GM12873 (cell line): Measurements from ENCODE around the gene TMEM231.

Experiments used
- TF ChIP-seq, protein P1 (sequence below): IDR thresholded peaks from 2 replicates; pipeline ENCODE4 v1.5.1; 2012; ENCODE audit warnings: low read depth, mild to moderate bottlenecking, moderate library complexity, low read length, control low read depth; ENCODE audit not compliant: insufficient read depth; ENCODE audit errors: missing control alignments

TMEM231 gene, protein sequence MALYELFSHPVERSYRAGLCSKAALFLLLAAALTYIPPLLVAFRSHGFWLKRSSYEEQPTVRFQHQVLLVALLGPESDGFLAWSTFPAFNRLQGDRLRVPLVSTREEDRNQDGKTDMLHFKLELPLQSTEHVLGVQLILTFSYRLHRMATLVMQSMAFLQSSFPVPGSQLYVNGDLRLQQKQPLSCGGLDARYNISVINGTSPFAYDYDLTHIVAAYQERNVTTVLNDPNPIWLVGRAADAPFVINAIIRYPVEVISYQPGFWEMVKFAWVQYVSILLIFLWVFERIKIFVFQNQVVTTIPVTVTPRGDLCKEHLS

DNA sequence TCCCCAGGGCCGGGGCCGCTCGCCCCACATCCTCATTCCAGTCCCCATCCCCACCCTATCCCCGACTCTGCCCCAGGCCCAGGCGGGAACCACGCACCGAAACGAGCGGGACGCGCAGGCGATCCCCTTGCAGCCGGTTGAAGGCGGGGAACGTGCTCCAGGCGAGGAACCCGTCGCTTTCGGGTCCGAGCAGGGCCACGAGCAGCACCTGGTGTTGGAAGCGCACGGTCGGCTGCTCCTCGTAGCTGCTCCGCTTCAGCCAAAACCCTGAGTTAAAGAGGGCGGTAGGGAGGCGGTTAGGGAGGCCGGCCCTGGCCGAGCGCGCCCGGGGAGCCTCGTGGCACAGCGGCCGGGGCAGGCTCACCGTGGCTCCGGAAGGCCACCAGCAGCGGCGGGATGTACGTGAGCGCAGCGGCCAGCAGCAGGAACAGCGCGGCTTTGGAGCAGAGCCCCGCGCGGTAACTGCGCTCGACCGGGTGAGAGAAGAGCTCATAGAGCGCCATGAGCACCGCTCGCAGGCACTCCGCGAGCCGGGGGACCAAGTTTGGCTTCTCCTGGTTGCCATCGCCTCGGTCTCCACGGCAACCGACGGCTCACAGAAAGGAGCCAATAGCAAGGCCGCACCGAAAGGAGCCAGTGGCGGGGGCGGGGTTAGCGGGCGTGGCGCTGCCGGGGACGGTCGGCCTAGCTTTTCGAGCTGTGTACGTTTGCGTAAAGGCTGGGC lies at the start of gene TMEM231:
TMEM231 (minus strand) TSS at position 546 of the 724 bp plus-strand sequence; CDS start at position 503, 43 bp downstream.
- TF ChIP-seq, protein P1, sequence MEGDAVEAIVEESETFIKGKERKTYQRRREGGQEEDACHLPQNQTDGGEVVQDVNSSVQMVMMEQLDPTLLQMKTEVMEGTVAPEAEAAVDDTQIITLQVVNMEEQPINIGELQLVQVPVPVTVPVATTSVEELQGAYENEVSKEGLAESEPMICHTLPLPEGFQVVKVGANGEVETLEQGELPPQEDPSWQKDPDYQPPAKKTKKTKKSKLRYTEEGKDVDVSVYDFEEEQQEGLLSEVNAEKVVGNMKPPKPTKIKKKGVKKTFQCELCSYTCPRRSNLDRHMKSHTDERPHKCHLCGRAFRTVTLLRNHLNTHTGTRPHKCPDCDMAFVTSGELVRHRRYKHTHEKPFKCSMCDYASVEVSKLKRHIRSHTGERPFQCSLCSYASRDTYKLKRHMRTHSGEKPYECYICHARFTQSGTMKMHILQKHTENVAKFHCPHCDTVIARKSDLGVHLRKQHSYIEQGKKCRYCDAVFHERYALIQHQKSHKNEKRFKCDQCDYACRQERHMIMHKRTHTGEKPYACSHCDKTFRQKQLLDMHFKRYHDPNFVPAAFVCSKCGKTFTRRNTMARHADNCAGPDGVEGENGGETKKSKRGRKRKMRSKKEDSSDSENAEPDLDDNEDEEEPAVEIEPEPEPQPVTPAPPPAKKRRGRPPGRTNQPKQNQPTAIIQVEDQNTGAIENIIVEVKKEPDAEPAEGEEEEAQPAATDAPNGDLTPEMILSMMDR, result no peak

DNA sequence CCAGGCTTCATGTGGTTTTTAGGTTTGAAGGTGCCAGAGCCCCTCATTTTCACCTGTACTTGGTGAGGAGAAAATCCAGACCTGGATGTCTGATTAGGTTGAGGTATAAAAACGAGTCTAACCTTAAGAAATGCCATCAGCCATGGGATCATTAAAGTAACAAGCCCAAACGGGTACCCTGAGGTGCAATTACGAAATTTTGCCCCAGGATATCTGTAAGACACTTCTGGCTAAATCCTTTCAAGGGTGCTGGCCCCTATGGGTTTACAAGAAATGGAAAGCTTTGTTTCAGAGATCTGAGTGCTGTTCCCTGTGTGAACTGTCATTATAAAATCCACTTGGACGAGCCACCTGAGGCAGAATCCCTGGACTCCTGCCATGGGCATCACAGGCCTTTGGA lies 47.2 kb upstream of the TMEM231 start:
- TF ChIP-seq, protein P1, result no peak

DNA sequence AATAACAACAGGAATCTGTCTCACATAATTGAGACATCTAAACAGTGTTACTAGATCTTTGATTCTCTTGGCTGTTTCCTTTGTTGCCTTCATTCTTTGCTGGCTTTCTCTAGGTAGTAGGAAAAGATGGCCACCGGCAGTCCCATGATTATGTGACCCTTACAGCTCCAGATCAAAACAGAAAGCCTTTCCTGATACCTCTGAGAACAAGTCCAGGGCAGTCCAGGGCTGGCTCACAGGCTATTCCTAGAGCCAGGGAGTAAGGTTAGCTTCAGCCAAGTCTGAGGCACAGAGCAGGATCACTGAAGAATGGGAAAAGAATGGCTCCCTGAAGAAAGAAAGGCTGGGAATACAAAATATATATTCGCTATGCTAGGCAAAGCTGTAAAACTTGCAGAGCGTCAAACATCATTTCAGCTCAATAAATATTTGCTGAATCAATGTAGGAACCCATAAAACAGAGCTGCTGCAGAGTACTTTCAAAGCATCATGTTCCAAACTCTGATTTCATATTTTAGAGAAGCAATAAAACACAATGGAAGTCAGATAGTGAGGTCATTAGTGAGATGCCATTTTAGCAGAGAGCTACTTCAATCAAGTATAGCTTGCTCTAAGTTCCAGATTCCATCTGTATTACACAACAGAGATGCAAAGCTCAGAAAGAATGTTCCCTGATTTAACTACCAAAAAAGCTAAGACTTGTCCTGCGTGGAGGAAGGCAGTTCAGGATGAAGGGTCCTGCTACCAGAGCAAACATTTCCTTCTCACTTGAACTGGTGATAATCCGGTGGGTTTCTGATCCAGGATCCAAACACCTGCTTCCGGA lies 43.6 kb upstream of the TMEM231 start:
- TF ChIP-seq, protein P1, result no peak

DNA sequence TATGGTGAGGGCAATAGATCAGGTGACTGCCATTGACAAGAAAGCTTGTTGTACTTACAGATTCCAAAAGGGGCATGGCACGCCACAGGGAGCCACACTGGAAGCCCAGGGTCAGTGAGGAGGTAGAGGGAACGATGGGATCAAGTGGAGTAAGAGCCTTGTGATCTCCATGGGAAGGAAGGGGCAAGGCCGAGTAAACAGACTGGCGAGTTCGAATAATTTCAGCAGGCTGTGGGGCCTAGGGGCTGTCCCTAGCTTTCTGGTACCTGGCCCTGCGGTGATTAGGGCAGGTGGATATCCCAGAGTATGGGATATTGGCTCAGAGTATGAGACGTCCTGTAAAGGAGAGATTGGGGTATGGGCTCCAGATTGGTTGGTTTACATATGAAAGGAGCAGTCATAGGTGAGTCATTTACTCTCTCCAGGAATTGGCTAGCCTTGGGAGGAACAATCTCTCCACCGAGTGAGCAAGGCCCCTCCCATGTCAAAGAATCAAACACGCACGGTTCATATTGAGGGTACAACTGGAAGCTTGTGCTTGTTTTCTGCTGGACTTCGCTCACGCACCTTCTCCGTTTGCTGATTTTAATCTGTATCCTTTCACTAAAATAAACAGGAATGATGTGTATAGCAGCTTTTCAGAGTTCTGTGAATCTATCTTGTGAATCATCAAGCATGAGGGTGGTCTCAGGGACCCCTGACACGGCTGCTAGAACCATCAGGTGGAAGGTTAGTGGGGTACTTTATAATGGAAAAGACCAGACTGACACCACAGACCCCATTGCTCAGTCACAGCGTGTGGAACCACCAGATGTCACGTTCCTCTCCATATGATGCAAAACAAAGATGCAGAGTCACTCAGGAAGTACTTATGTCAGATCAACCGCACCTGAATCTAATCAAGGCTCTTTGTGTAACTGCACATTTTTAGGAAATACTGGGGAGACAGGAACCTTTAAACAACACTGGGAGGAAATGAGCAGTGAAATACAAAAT lies 38.1 kb upstream of the TMEM231 start:
- TF ChIP-seq, protein P1, result no peak

DNA sequence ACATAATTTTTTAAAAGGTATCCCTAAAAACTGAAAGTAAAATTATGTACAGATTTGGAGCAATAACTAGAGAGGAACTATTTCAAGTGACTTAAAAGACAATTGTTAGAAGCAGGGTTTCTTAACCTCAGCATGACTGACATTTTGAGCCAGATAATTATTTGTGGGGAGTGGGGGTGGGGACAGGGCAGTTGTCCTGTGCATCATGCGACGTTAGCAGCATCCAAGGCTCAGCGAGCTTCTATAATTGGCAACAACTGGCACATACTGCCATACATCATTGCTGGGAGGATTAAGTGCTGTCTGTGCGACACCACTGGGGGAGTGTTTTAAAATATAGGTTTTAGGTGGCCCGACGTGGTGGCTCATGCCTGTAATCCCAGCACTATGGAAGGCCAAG lies 37.3 kb upstream of the TMEM231 start:
- TF ChIP-seq, protein P1, result no peak

DNA sequence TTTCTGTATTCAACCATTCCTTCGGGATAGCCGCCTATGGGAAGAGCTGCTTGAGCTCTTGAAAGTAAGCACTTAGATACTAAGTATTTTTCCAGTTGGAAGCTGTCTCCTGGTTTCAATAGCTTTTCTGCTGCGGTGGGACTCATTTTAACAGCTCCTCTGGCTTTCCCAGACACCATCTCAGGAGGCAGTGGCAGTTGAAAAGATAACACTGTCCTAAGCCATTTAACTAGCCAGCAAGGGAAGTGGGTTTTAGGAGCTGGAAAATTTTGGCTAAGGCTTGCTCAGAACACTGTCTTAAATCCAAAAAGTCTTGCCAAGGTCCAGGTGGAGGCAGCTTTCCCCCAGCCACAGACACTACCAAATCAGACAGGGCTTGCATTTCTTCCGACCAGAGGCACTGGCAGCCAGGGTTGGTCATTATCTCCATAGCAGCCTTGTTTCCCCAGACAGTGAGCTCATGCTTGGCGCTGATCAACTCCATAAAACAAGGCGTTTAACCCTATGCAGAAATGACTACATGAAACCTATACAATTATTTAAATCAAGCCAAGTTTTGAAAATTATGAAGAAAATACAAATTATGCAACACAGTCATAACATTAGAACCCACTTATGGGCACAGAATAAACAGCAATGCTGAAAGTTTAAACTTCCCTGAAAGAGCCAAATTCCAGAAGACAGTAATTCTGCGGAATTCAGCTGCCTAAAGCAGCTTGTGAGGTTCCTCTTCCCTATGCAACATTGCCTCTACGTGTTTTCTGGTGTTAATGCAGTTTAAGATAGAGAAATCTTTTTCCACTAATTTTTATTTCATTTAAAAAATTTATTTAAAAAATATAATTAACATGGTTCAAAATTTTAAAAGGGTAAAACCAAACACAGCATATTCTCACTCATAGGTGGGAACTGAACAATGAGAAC lies 35.1 kb upstream of the TMEM231 start:
- TF ChIP-seq, protein P1, result no peak
